Activated CD8-positive, alpha-beta T cell treated with anti-CD3 and anti-CD28 coated beads, Interleukin-2, amount 10 ng/mL, durations not matched to agents 7 days and 5 days (primary cell): ENCODE data around the gene DCTD. TPM values are rescaled to one million over a fixed set of nuclear protein-coding genes. Genes with fewer than 3 reads are reported as not detected.

ENCODE experiments used
- ATAC-seq: fragments of 150-1000 bp; cut with Tn5 transposase; one replicate; pipeline ENCODE4 v1.10.0; 2021; ENCODE audit warnings: moderate library complexity
- CTCF ChIA-PET: fragments of 350-600 bp; sonication (Branson Sonifier 250); formaldehyde crosslinking; loops from one replicate; lab custom pipeline; 2021; ENCODE audit warnings: antibody characterized with exemption; lab: Charles Lee
- POLR2A ChIA-PET: fragments of 350-600 bp; sonication (Branson Sonifier 250); formaldehyde crosslinking; loops from one replicate; lab custom pipeline; 2021; ENCODE audit warnings: antibody characterized with exemption; lab: Charles Lee
- DNase-seq: peaks from one replicate; pipeline ENCODE4 v3.0.0-alpha.2; 2020
- H3K27ac Mint-ChIP-seq: one replicate; pipeline ENCODE4 v1.8.0; 2021; ENCODE audit warnings: mild to moderate bottlenecking, mixed read lengths
- H3K27me3 Mint-ChIP-seq: one replicate; pipeline ENCODE4 v1.8.0; 2021; ENCODE audit warnings: low read depth, mixed read lengths
- H3K36me3 Mint-ChIP-seq: one replicate; pipeline ENCODE4 v1.8.0; 2021; ENCODE audit warnings: low read depth, mixed read lengths
- H3K4me1 Mint-ChIP-seq: one replicate; pipeline ENCODE4 v1.8.0; 2021; ENCODE audit warnings: low read depth, mixed read lengths
- H3K4me3 Mint-ChIP-seq: one replicate; pipeline ENCODE4 v1.8.0; 2021; ENCODE audit warnings: mild to moderate bottlenecking, mixed read lengths
- H3K9me3 Mint-ChIP-seq: one replicate; pipeline ENCODE4 v1.8.0; 2022; ENCODE audit warnings: mixed read lengths; ENCODE audit not compliant: insufficient read depth
- total RNA-seq, 2 experiments: library from RNA; stranded (reverse); gene quantifications; one replicate each; pipeline ENCODE4 v1.2.3, GENCODE V29; 2021

Gene DCTD
- 10 to 100 TPM; 74.4 to 75.5 TPM for total RNA-seq

- Mint-ChIP-seq H3K9me3 (no peaks in the 10 kb centered on the region), H3K27ac (peak within 1 kb of the TSS; percentile 97), H3K4me1 (peaks cover 50% of the 10 kb centered on the region), H3K4me3 (peak within 1 kb of the TSS; percentile 84), H3K36me3 (peaks cover 26% of the 10 kb centered on the region), H3K27me3 (peaks cover 3% of the 10 kb centered on the region)
- ChIA-PET POLR2A (interaction anchor here (0.6 to 1.6 kb wide), 4 partner anchors 13 to 587 kb away, joined by 3 to 6 read pairs (median 3); partner anchors contain the start of gene CDKN2AIP), CTCF (interaction anchor here (1.6 kb wide), 2 partner anchors 9 to 339 kb away, joined by 4 to 8 read pairs; no protein-coding TSS in a partner anchor)
- ATAC-seq: peak; percentile 81
- DNase-seq: peak; percentile 82
Observed at GRCh38 chr4:182917182-182918043, at the start of gene DCTD. Gene DCTD, minus strand, starts transcription at chr4:182917386. Its CDS starts 1,818 bp downstream, at chr4:182915568.

DNA sequence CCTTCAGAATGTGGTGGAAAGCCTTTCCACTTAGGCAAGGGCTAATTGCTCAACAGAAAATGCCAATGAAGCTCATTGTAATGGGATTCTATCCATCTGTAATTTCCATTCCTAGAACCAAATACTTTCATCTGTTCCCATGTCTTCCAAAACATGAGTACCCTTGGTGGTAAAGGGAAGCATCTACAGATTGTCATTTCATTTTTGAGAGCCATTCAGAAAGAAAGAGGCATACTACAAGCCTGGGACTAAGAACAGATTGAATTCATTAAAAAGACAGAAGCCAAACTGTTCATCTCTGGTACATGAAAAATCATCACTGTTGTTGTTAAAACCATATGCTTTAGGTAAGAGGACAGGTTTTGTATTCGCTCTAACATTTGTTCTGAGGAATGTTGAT, 43.6 kb upstream of the DCTD start:
- ChIA-PET POLR2A (no interaction called here), CTCF (no interaction called here)

DNA sequence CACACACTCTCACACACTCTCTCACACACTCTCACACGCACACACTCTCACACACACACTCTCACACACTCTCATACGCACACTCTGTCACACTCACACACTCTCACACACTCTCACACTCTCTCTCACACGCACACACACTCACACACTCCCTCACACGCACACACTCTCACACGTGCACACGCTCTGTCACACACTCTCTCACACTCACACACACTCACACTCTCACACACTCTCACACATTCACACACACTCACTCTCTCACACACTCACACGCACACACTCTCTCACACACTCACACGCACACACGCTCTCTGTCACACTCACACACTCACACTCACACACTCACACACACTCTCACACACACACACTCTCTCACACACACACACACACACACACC, 43.0 kb upstream of the DCTD start:
- CTCF ChIA-PET: no interaction called here
- POLR2A ChIA-PET: no interaction called here
- no peak overlapping the region for H3K4me3 Mint-ChIP-seq
- no peak for DNase-seq
- no peak for ATAC-seq
- H3K27me3 Mint-ChIP-seq: peaks cover 4% of the 10 kb centered on the region
- no peaks in the 10 kb centered on the region for H3K36me3 Mint-ChIP-seq
- H3K27ac Mint-ChIP-seq: no peak overlapping the region
- peaks cover 4% of the 10 kb centered on the region for H3K9me3 Mint-ChIP-seq
- H3K4me1 Mint-ChIP-seq: no peaks in the 10 kb centered on the region

More for the DNA sequence above, 43.6 kb upstream of the DCTD start:
- no peaks in the 10 kb centered on the region for H3K36me3 Mint-ChIP-seq
- no peak overlapping the region for H3K4me3 Mint-ChIP-seq
- H3K9me3 Mint-ChIP-seq: peaks cover 4% of the 10 kb centered on the region
- H3K27ac Mint-ChIP-seq: no peak overlapping the region
- no peak for ATAC-seq
- DNase-seq: no peak
- peaks cover 7% of the 10 kb centered on the region for H3K27me3 Mint-ChIP-seq
- no peaks in the 10 kb centered on the region for H3K4me1 Mint-ChIP-seq

GRCh38 chr4:182955411-182955810, 38.2 kb upstream of the DCTD start:
- H3K27me3 Mint-ChIP-seq: no peaks in the 10 kb centered on the region
- no peaks in the 10 kb centered on the region for H3K4me1 Mint-ChIP-seq
- POLR2A ChIA-PET: no interaction called here
- H3K9me3 Mint-ChIP-seq: peaks cover 4% of the 10 kb centered on the region
- DNase-seq: no peak
- ATAC-seq: no peak
- H3K4me3 Mint-ChIP-seq: no peak overlapping the region
- CTCF ChIA-PET: no interaction called here
- no peak overlapping the region for H3K27ac Mint-ChIP-seq
- no peaks in the 10 kb centered on the region for H3K36me3 Mint-ChIP-seq

GRCh38 chr4:182944484-182945213, 27.5 kb upstream of the DCTD start:
- Mint-ChIP-seq H3K4me3 (no peak overlapping the region), H3K4me1 (no peaks in the 10 kb centered on the region), H3K9me3 (no peaks in the 10 kb centered on the region), H3K36me3 (no peaks in the 10 kb centered on the region), H3K27ac (no peak overlapping the region), H3K27me3 (peaks cover 2% of the 10 kb centered on the region)
- POLR2A ChIA-PET: no interaction called here
- DNase-seq (no peak), ATAC-seq (no peak)
- CTCF ChIA-PET: no interaction called here

GRCh38 chr4:182939680-182940079, 22.5 kb upstream of the DCTD start:
- POLR2A ChIA-PET: no interaction called here
- DNase-seq (no peak), ATAC-seq (no peak)
- H3K4me1 Mint-ChIP-seq: peaks cover 3% of the 10 kb centered on the region
- no peaks in the 10 kb centered on the region for H3K27me3 Mint-ChIP-seq
- CTCF ChIA-PET: interaction anchor here (4.7 kb wide), 1 partner anchor 322 kb away, joined by 74 read pairs; no protein-coding TSS in a partner anchor
- no peak overlapping the region for H3K27ac Mint-ChIP-seq
- H3K4me3 Mint-ChIP-seq: no peak overlapping the region
- H3K36me3 Mint-ChIP-seq: no peaks in the 10 kb centered on the region
- no peaks in the 10 kb centered on the region for H3K9me3 Mint-ChIP-seq

DNA sequence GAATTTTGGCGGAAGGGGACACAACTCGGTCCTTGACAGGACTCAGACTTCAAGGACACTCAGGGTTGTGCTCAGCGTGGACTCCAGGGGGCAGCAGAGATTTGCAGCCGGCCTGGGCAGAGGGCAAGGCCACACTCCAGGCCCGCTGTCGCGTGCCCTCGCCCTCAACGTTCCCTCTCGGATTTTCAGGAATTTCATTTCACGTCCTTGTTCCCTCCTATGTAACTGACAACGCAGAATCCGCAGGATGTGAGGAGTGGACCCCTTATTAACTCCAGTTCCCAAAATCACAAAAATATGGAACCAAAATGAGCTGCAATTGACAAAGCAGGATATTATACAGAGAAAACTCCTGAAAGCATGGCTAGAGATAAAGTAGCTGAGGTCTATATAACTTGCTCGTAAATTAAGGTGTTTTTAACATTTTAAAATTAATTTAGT, 21.0 kb upstream of the DCTD start:
- no peak overlapping the region for H3K4me3 Mint-ChIP-seq
- no peaks in the 10 kb centered on the region for H3K9me3 Mint-ChIP-seq
- no peak overlapping the region for H3K27ac Mint-ChIP-seq
- ChIA-PET POLR2A (no interaction called here), CTCF (interaction anchor here (0.6 to 4.7 kb wide), 19 partner anchors 8 to 378 kb away, joined by 3 to 74 read pairs (median 3); no protein-coding TSS in a partner anchor)
- H3K27me3 Mint-ChIP-seq: peaks cover 8% of the 10 kb centered on the region
- peaks cover 3% of the 10 kb centered on the region for H3K4me1 Mint-ChIP-seq
- peak; percentile 98 for ATAC-seq
- peak; percentile 72 for DNase-seq
- no peaks in the 10 kb centered on the region for H3K36me3 Mint-ChIP-seq

GRCh38 chr4:182937268-182938204, 20.4 kb upstream of the DCTD start:
- H3K27me3 Mint-ChIP-seq: peaks cover 10% of the 10 kb centered on the region
- ChIA-PET CTCF (interaction anchor here (0.7 to 4.7 kb wide), 10 partner anchors 10 to 330 kb away, joined by 3 to 74 read pairs (median 4); no protein-coding TSS in a partner anchor), POLR2A (no interaction called here)
- H3K4me1 Mint-ChIP-seq: peaks cover 3% of the 10 kb centered on the region
- H3K27ac Mint-ChIP-seq: no peak overlapping the region
- ATAC-seq (no peak), DNase-seq (no peak)
- H3K4me3 Mint-ChIP-seq: no peak overlapping the region
- H3K36me3 Mint-ChIP-seq: no peaks in the 10 kb centered on the region
- no peaks in the 10 kb centered on the region for H3K9me3 Mint-ChIP-seq

- Mint-ChIP-seq H3K27ac (no peak overlapping the region), H3K27me3 (peaks cover 10% of the 10 kb centered on the region), H3K4me3 (no peak overlapping the region), H3K4me1 (no peaks in the 10 kb centered on the region), H3K36me3 (no peaks in the 10 kb centered on the region), H3K9me3 (no peaks in the 10 kb centered on the region)
- ChIA-PET CTCF (interaction anchor here (1.2 kb wide), 1 partner anchor 330 kb away, joined by 6 read pairs; no protein-coding TSS in a partner anchor), POLR2A (no interaction called here)
- DNase-seq (no peak), ATAC-seq (no peak)
Observed at GRCh38 chr4:182932651-182933050, 15.5 kb upstream of the DCTD start.

DNA sequence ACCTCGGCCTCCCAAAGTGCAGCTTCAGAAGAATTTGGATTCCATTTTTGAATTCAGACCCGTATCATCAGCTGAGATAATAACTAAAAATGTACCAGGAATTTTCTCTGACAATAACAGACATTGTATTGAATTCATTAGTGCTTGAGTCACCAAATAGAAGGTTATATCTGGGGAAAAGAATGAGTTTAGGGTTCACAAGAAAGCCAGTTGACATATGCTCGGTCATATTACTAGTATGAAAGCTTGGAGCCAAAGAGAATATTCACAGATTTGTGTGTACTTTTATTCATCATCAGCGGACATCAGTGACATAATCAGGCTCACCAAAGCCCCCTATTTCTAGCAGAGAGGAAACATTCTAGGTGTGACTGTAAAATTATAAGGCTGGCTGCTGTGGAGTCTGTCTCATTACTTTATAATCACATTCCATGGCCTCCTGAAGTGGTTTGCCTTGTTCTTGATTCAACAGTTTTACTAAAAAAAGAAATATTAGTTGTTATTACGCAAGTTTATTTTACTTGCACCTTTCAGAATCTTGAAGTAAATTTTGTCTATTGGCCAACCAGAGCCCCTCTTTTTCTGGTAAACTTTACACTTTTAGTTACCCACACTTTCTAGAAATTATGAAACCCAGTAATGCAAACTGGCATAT, 14.6 kb upstream of the DCTD start:
- Mint-ChIP-seq H3K27me3 (peaks cover 10% of the 10 kb centered on the region), H3K4me3 (no peak overlapping the region), H3K4me1 (no peaks in the 10 kb centered on the region), H3K36me3 (no peaks in the 10 kb centered on the region), H3K9me3 (no peaks in the 10 kb centered on the region), H3K27ac (no peak overlapping the region)
- DNase-seq (no peak), ATAC-seq (no peak)
- ChIA-PET POLR2A (no interaction called here), CTCF (no interaction called here)

GRCh38 chr4:182930889-182931288, 13.7 kb upstream of the DCTD start:
- H3K36me3 Mint-ChIP-seq: no peaks in the 10 kb centered on the region
- no peak for ATAC-seq
- CTCF ChIA-PET: no interaction called here
- H3K4me3 Mint-ChIP-seq: no peak overlapping the region
- peaks cover 10% of the 10 kb centered on the region for H3K27me3 Mint-ChIP-seq
- no peak for DNase-seq
- no peaks in the 10 kb centered on the region for H3K9me3 Mint-ChIP-seq
- no peaks in the 10 kb centered on the region for H3K4me1 Mint-ChIP-seq
- no peak overlapping the region for H3K27ac Mint-ChIP-seq
- POLR2A ChIA-PET: no interaction called here
